ENCODE measurements around the gene FAM240B.

The FAM240B gene

GRCh38 chr9:38668791-38669466 is 51.0 kb downstream of the FAM240B start:
- no peak for DNase-seq (ENCODE audit: low spot score)

GRCh38 chr9:38662763-38663593 is 57.0 kb downstream of the FAM240B start:
- no peak for DNase-seq (ENCODE audit: low spot score)

DNA sequence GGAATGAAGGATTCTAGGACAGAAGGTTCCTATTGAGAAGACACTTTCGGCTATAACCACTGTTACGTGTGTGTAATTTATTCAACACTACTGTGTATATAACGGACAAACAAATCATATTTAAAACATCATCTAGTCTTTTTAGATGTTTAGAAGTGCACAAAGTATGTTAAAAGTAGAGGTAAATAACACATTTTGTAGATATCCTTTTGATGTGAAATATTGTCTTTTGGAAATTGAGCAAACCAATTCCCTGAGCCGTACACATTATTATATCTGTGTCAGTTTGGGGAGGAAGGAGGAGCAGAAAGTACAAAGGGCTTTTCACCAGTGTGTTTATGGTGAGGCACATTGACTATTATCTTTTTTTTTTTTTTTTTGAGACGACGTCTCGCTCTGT is 60.4 kb downstream of the FAM240B start:
- no peak for DNase-seq (ENCODE audit: low spot score)

GRCh38 chr9:38656896-38657295 is 63.0 kb downstream of the FAM240B start:
- DNase-seq (ENCODE audit: low spot score), result no peak

DNA sequence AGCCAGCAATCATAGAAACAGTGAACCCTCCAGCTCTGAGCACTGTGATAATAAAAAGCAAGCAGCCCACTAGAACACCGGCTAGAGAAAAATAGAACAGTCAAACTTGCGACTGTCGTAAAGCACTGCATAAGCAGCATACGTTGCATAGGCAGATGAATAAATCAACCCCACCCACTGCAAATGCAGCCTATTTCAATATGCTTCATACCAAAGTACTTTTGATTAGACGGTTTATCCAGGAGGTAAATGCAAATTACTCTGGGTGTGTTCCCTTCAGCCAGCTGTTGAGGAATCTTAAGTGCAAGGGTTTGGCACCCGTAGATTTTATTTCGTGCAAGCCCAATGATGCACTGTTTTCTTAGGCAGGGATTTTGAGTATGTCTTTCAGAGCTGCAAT is 67.4 kb downstream of the FAM240B start:
- no peak for DNase-seq (ENCODE audit: low spot score)

- no peak for DNase-seq (ENCODE audit: low spot score)
These were observed 67.9 kb downstream of the FAM240B start for GRCh38 chr9:38652044-38652443.

GRCh38 chr9:38651400-38652042 is 68.4 kb downstream of the FAM240B start:
- no peak for DNase-seq (ENCODE audit: low spot score)

DNA sequence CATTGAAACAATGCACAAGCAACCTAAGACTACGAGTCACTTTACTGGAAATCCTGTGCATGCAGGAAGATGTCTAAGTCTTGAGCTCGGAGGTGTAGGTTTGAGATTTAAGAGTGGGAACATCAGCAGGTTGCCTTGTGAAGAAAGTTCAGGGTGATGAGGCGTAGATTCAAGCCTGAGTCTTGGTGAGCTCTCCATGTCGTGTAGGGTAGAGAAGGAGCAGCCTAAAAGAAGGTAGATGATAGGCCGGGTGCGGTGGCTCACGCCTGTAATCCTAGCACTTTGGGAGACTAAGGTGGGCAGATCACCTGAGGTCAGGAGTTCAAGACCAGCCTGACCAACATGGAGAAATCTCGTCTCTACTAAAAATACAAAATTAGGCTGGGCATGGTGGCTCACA is 69.4 kb downstream of the FAM240B start:
- DNase-seq (ENCODE audit: low spot score), result no peak

DNA sequence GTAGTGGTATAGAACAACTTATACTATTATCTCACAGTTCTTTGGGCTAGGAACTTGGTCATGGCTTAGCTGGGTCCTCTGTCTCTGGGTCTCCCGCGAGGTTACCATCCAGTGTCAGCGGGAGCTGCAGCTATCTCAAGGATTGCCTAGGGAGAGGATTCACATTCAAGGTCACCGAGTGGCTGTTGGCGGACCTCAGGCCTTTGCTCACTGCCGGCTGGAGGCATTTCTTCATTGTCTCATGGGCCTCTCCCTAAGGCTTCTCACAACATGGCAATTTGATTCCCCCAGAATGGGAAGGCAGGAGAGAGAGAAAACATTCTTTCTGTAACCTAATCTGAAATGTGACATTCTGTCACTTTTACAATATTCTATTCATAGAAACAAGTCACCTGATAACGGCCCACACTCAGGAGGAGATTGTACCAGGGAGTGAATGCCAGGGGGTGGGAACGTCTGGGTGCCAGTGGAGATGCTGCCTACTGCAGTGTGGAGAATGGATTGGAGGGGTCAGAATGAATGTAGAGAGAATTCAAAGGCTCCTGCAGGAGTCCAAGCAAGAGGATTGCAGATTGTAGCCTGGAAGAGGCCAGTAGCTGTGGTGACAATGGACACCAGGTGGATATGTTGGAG is 70.1 kb downstream of the FAM240B start:
- no peak for DNase-seq (ENCODE audit: low spot score)

DNA sequence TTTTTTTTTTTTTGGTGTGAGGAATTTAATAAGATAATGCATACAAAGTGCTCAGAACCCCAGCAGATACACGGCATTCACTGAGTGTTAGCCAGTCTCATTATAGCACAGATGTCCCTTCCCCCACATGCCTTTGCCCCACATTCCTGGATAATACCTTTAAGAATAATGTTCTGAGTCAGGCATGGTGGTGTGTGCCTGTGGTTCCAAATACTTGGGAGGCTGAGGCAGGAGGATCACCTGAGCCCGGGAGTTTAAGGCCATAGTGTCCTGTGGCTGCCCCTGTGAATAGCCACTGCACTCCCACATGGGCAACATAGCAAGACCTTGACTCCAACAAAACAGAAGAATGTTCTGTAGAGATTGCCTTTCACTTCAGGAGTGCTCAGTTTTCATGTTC is 75.3 kb downstream of the FAM240B start:
- no peak for DNase-seq (ENCODE audit: low spot score)
